ENCODE results near the gene CIAPIN1. TPM values are rescaled to one million over a fixed set of nuclear protein-coding genes. Genes with fewer than 3 reads are reported as not detected.
A peak's percentile ranks its signal among the peaks of the same experiment; 100 is the strongest.
"Not testable (repeated sequence)": the region's sequence is repeated elsewhere in the genome, so short reads cannot be mapped to it uniquely, and the experiment has no call there.

CIAPIN1 gene
- total RNA-seq, 1 donor from 2014 or later = 68.2 TPM

DNA sequence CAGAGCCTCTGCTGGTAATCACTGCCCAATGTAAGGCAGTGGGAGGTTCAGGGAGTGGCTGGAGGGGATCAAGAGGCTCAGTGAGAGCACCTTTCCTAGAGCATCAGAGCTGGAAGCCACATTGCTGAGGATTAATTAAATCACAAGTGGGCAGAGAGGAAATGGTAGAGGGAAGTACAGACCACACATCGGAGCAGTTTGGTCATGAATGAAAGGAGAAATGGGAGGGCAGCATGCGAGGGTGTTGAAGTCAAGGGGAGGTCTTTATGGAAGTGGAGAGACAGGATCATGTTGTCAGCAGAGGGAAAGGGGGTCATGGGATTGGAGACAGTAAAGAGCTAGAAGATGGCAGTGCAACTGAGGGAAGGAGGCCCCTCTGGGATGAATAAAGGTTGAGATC, 40.3 kb downstream of the CIAPIN1 start:
- no peak for DNase-seq (ENCODE audit: extremely low spot score, unreplicated experiment)
- no peaks in the 10 kb centered on the region for H3K9me3 Mint-ChIP-seq
- peaks cover 6% of the 10 kb centered on the region for H3K4me1 Mint-ChIP-seq (ENCODE audit: unreplicated experiment)
- H3K4me3 Mint-ChIP-seq = no peak overlapping the region
- H3K27ac Mint-ChIP-seq = no peak overlapping the region
- TF ChIP-seq, protein P1, sequence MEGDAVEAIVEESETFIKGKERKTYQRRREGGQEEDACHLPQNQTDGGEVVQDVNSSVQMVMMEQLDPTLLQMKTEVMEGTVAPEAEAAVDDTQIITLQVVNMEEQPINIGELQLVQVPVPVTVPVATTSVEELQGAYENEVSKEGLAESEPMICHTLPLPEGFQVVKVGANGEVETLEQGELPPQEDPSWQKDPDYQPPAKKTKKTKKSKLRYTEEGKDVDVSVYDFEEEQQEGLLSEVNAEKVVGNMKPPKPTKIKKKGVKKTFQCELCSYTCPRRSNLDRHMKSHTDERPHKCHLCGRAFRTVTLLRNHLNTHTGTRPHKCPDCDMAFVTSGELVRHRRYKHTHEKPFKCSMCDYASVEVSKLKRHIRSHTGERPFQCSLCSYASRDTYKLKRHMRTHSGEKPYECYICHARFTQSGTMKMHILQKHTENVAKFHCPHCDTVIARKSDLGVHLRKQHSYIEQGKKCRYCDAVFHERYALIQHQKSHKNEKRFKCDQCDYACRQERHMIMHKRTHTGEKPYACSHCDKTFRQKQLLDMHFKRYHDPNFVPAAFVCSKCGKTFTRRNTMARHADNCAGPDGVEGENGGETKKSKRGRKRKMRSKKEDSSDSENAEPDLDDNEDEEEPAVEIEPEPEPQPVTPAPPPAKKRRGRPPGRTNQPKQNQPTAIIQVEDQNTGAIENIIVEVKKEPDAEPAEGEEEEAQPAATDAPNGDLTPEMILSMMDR (conservative IDR thresholded peaks at IDR 0.05) = no peak
- H3K36me3 Mint-ChIP-seq = no peaks in the 10 kb centered on the region
- H3K27me3 Mint-ChIP-seq = peaks cover 21% of the 10 kb centered on the region

DNA sequence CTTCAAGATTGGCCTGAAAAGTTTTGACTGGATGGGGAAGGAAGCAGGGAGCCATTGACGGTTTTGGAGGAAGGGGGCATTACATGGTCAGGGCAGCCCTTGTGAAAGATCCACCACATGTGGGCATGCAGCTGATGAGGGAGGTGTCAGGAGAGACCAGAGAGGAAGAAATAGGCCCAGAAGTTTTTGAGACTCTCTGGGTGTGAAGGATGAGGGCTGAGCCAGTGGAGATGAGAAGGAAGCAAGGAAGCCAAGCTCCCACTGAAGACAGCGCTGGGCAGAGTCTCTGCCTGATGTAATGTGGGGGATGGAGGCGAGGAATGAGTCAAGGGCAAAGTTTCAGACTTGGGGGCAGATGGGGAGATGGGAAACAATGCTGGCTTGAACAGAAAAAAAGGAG, 42.1 kb downstream of the CIAPIN1 start:
- TF ChIP-seq, protein P1 (conservative IDR thresholded peaks at IDR 0.05) = no peak
- Mint-ChIP-seq H3K4me3 (no peak overlapping the region), H3K36me3 (no peaks in the 10 kb centered on the region), H3K27ac (peak overlapping the region; percentile 27), H3K9me3 (no peaks in the 10 kb centered on the region), H3K27me3 (peaks cover 21% of the 10 kb centered on the region), H3K4me1 (ENCODE audit: unreplicated experiment) (no peaks in the 10 kb centered on the region)
- no peak for DNase-seq (ENCODE audit: extremely low spot score, unreplicated experiment)

- H3K27me3 Mint-ChIP-seq = peaks cover 17% of the 10 kb centered on the region
- no peak for DNase-seq (ENCODE audit: extremely low spot score, unreplicated experiment)
- H3K4me3 Mint-ChIP-seq = no peak within 1 kb of the TSS
- no peaks in the 10 kb centered on the region for H3K9me3 Mint-ChIP-seq
- no peaks in the 10 kb centered on the region for H3K36me3 Mint-ChIP-seq
- TF ChIP-seq, protein P1 (conservative IDR thresholded peaks at IDR 0.05) = no peak
- H3K27ac Mint-ChIP-seq = peak within 1 kb of the TSS; percentile 27
- no peaks in the 10 kb centered on the region for H3K4me1 Mint-ChIP-seq (ENCODE audit: unreplicated experiment)
Observed at GRCh38 chr16:57403965-57404817, 43.0 kb downstream of the CIAPIN1 start, which contains the start of gene CCL17. TSS of gene CCL17 (plus strand) at chr16:57404767. CDS start at chr16:57413933, 9,166 bp downstream.

GRCh38 chr16:57401943-57402640, 45.1 kb downstream of the CIAPIN1 start:
- Mint-ChIP-seq H3K27me3 (peaks cover 17% of the 10 kb centered on the region), H3K4me3 (no peak overlapping the region), H3K27ac (no peak overlapping the region), H3K36me3 (no peaks in the 10 kb centered on the region), H3K9me3 (no peaks in the 10 kb centered on the region), H3K4me1 (ENCODE audit: unreplicated experiment) (no peaks in the 10 kb centered on the region)
- DNase-seq (ENCODE audit: extremely low spot score, unreplicated experiment) = no peak
- TF ChIP-seq, protein P1 (conservative IDR thresholded peaks at IDR 0.05) = no peak

DNA sequence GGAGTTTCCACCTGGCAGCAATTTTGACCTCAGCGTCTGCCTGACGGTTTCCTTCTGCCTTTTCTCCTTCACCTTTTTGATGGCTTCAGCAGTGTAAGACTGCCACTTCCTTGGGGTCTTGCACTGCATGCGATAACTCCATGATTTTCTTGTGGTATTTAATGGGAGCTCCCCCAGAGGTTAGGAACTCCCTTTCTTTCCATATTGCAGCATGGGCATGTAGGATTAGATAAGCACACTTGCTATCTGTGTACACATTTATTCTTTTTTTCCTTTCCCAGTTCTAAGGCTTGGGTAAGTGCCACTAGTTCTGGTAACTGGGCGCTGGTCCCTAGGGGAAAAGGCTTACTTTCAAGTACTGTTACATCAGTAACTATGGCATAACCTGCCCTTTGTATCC, 49.7 kb downstream of the CIAPIN1 start:
- H3K36me3 Mint-ChIP-seq; H3K27ac Mint-ChIP-seq; H3K4me1 Mint-ChIP-seq (ENCODE audit: unreplicated experiment); H3K27me3 Mint-ChIP-seq; DNase-seq (ENCODE audit: extremely low spot score, unreplicated experiment); H3K4me3 Mint-ChIP-seq; H3K9me3 Mint-ChIP-seq: not testable (repeated sequence)

- Mint-ChIP-seq H3K27me3 (peaks cover 7% of the 10 kb centered on the region), H3K36me3 (no peaks in the 10 kb centered on the region), H3K4me3 (no peak overlapping the region), H3K9me3 (no peaks in the 10 kb centered on the region), H3K27ac (no peak overlapping the region), H3K4me1 (ENCODE audit: unreplicated experiment) (no peaks in the 10 kb centered on the region)
- TF ChIP-seq, protein P1 (conservative IDR thresholded peaks at IDR 0.05) = no peak
- DNase-seq (ENCODE audit: extremely low spot score, unreplicated experiment) = no peak
Observed at GRCh38 chr16:57396786-57397185, 50.4 kb downstream of the CIAPIN1 start.
